OCI-LY1 (cell line): ENCODE measurements around the gene MS4A8.

Source experiments
- CTCF ChIP-seq: fragments of 200-600 bp; sonication (generic), shearing (Covaris generic); IDR thresholded peaks from 2 replicates; pipeline ENCODE4 v1.5.1; 2017; ENCODE audit warnings: mild to moderate bottlenecking, antibody characterized with exemption, low read length, moderate library complexity, mixed read lengths
- EZH2 ChIP-seq: fragments of 200-600 bp; sonication (generic), shearing (Covaris generic); IDR thresholded peaks from 2 replicates; pipeline ENCODE4 v1.8.0; 2017; ENCODE audit warnings: borderline replicate concordance, mixed run types, mild to moderate bottlenecking, antibody characterized with exemption, low read length, moderate library complexity, mixed read lengths

GRCh38 chr11:60658409-60658808, 41.0 kb upstream of the MS4A8 start:
- TF ChIP-seq CTCF (no peak), EZH2 (no peak)
